Esophagus squamous epithelium (tissue), 4 donors: ENCODE data around the gene TSPO2.
A peak's percentile ranks its signal among the peaks of the same experiment; 100 is the strongest.

Source experiments
- CTCF ChIP-seq, 6 experiments: fragments of 450-650 bp in 4 of 6; fragments of 200-600 bp in 2 of 6; sonication (generic) in 2 of 6; IDR thresholded peaks; one replicate each; pipeline ENCODE4 v1.5.1; 2016 to 2019; ENCODE audit warnings: antibody characterized with exemption in 6 of 6, mild to moderate bottlenecking in 4 of 6, moderate library complexity in 4 of 6
- POLR2A ChIP-seq, 4 donors: fragments of 450-650 bp; IDR thresholded peaks; one replicate each; pipeline ENCODE4 v1.6.1; 2017; ENCODE audit warnings: antibody characterized with exemption in 4 of 4, mild to moderate bottlenecking in 4 of 4, moderate library complexity in 3 of 4

GRCh38 chr6:41039060-41039998 lies 2.9 kb upstream of the TSPO2 start, which contains the start of gene UNC5CL:
- TF ChIP-seq POLR2A (IDR thresholded peaks at IDR 0.05) = no peak
- peak; percentile 58 to 84 (median 69) for TF ChIP-seq CTCF (IDR thresholded peaks at IDR 0.05)
